GM12878 (cell line): ENCODE data around the gene DCLRE1B. TPM values are rescaled to one million over a fixed set of nuclear protein-coding genes. Genes with fewer than 3 reads are reported as not detected.
A peak's percentile ranks its signal among the peaks of the same experiment; 100 is the strongest.

Experiments
- ATAC-seq: fragments of 200-7000 bp; cut with Tn5 transposase; 3 replicates; pipeline ENCODE4 v1.9.1; 2020; ENCODE audit warnings: mild to moderate bottlenecking, moderate library complexity
- BruUV-seq: library from RNA; stranded (reverse); fragments of 400-500 nt; replicated peaks from 2 replicates; lab custom pipeline; 2021; lab: Mats Ljungman, UMichigan
- CTCF ChIA-PET: fragments of 300-600 bp; sonication (Branson Sonifier 250); formaldehyde crosslinking; extraction: SDS; loops from one replicate; lab custom pipeline; 2021; ENCODE audit warnings: inconsistent platforms; lab: Yijun Ruan, JAX
- POLR2A ChIA-PET: fragments of 350-600 bp; formaldehyde crosslinking; extraction: SDS; loops from one replicate; lab custom pipeline; 2021; ENCODE audit warnings: inconsistent platforms; lab: Charles Lee
- RAD21 ChIA-PET: fragments of 300-600 bp; sonication (Branson Sonifier 250); formaldehyde crosslinking; loops from one replicate; lab custom pipeline; 2023; ENCODE audit warnings: antibody characterized with exemption; ENCODE audit not compliant: unreplicated experiment; lab: Charles Lee
- SMC1A ChIA-PET: fragments of 300-600 bp; sonication (Branson Sonifier 250); formaldehyde crosslinking; loops from one replicate; lab custom pipeline; 2023; ENCODE audit not compliant: unreplicated experiment, uncharacterized antibody; lab: Charles Lee
- DNase-seq: peaks from one replicate; pipeline ENCODE4 v3.0.0-alpha.2; 2011; ENCODE audit warnings: low read depth, low spot score
- FAIRE-seq: peaks from 3 replicates; lab custom pipeline; 2011; peaks lifted over from hg19 to GRCh38; lab: Jason Lieb, UNC
- H2AFZ ChIP-seq: 2 replicates; pipeline ENCODE4 v1.6.0; 2011; ENCODE audit warnings: low read depth, low read length, control low read depth; ENCODE audit not compliant: control insufficient read depth
- H3K27ac ChIP-seq: 2 replicates; pipeline ENCODE4 v1.5.1; 2011; ENCODE audit warnings: control low read depth; ENCODE audit not compliant: control insufficient read depth, insufficient read depth
- H3K27me3 ChIP-seq, 2 experiments: replicated peaks in 1 of 2; 2 replicates each; pipeline versions ENCODE4 v1.6.0 to v1.6.1; 2011; ENCODE audit warnings: low read length in 1 of 2; ENCODE audit not compliant: control insufficient read depth in 2 of 2, insufficient read depth in 2 of 2
- H3K36me3 ChIP-seq, 2 experiments: 2 replicates each; pipeline ENCODE4 v1.5.1; 2011; ENCODE audit warnings: low read length in 1 of 2; ENCODE audit not compliant: control insufficient read depth in 2 of 2, insufficient read depth in 2 of 2
- H3K4me1 ChIP-seq: 2 replicates; pipeline ENCODE4 v1.6.1; 2011; ENCODE audit warnings: mild to moderate bottlenecking, low read length, moderate library complexity, mixed read lengths; ENCODE audit not compliant: control insufficient read depth, insufficient read depth
- H3K4me2 ChIP-seq: 2 replicates; pipeline ENCODE4 v1.6.0; 2011; ENCODE audit warnings: control low read depth; ENCODE audit not compliant: control insufficient read depth, insufficient read depth
- H3K4me3 ChIP-seq: fragments of 200-600 bp; sonication (generic); 2 replicates; pipeline ENCODE4 v1.5.1; 2016
- H3K79me2 ChIP-seq: 2 replicates; pipeline ENCODE4 v1.6.0; 2011; ENCODE audit warnings: low read length; ENCODE audit not compliant: control insufficient read depth, insufficient read depth
- H3K9ac ChIP-seq: 2 replicates; pipeline ENCODE4 v1.8.0; 2011; ENCODE audit warnings: low read length, control low read depth, mixed read lengths; ENCODE audit not compliant: control insufficient read depth, insufficient read depth
- H3K9me3 ChIP-seq: replicated peaks from 3 replicates; pipeline ENCODE4 v1.5.1; 2011; ENCODE audit warnings: mild to moderate bottlenecking, low read length; ENCODE audit not compliant: control insufficient read depth, insufficient read depth
- H4K20me1 ChIP-seq: 2 replicates; pipeline ENCODE4 v1.6.0; 2011; ENCODE audit not compliant: control insufficient read depth, insufficient read depth
- HCFC1 ChIP-seq: fragments of 150-350 bp; IDR thresholded peaks from 2 replicates; pipeline ENCODE4 v1.6.1; 2014; ENCODE audit warnings: low read length
- MTA2 ChIP-seq: fragments of 450-650 bp; IDR thresholded peaks from 2 replicates; pipeline ENCODE4 v1.6.1; 2016; ENCODE audit warnings: low read depth, mild to moderate bottlenecking, moderate library complexity
- MYC ChIP-seq: IDR thresholded peaks from 2 replicates; pipeline ENCODE4 v1.6.1; 2011; ENCODE audit warnings: mild to moderate bottlenecking, low read length, moderate library complexity, inconsistent platforms; ENCODE audit not compliant: insufficient read depth, insufficient replicate concordance, insufficient read length, severe bottlenecking
- NR2F1 ChIP-seq: fragments of 450-650 bp; conservative IDR thresholded peaks from 2 replicates; pipeline ENCODE4 v1.6.1; 2017; ENCODE audit warnings: mild to moderate bottlenecking
- PKNOX1 ChIP-seq: fragments of 450-650 bp; IDR thresholded peaks from 2 replicates; pipeline ENCODE4 v1.6.1; 2016; ENCODE audit warnings: mild to moderate bottlenecking
- PRDM15 ChIP-seq: fragments of 450-650 bp; formaldehyde crosslinking; IDR thresholded peaks from 2 replicates; pipeline ENCODE4 v1.4.0; 2020; ENCODE audit warnings: mild to moderate bottlenecking, moderate library complexity
- RUNX3 ChIP-seq: IDR thresholded peaks from 2 replicates; pipeline ENCODE4 v1.6.1; 2012; ENCODE audit warnings: low read length, inconsistent platforms
- SREBF2 ChIP-seq: IDR thresholded peaks from 2 replicates; pipeline ENCODE4 v1.6.1; 2012; ENCODE audit warnings: mild to moderate bottlenecking, low read length
- USF1 ChIP-seq: IDR thresholded peaks from 2 replicates; pipeline ENCODE4 v1.6.1; 2011; ENCODE audit warnings: borderline replicate concordance, low read depth, mild to moderate bottlenecking, moderate library complexity, mixed read lengths, low read length; ENCODE audit not compliant: insufficient read depth; ENCODE audit errors: extremely low read length
- ZNF217 ChIP-seq: fragments of 450-650 bp; IDR thresholded peaks from 2 replicates; pipeline ENCODE4 v1.6.1; 2017; ENCODE audit warnings: antibody characterized with exemption, mild to moderate bottlenecking
- ZNF687 ChIP-seq: fragments of 450-650 bp; IDR thresholded peaks from 2 replicates; pipeline ENCODE4 v1.6.1; 2017; ENCODE audit warnings: mild to moderate bottlenecking, moderate library complexity
- WGBS: methylation state at CpG from one replicate; pipeline ENCODE4 v1.1.6; 2016; ENCODE audit warnings: low lambda C conversion rate; ENCODE audit not compliant: insufficient replicate concordance, insufficient coverage; ENCODE audit errors: missing lambda C conversion rate; 5-methylcytosine and 5-hydroxymethylcytosine counted together
- in situ Hi-C: fragments of 300-500 bp; cut with MboI; formaldehyde crosslinking; loops from 9 replicates; pipeline ENCODE4 v1.14.3; 2018; ENCODE audit warnings: mixed read lengths
- intact Hi-C: fragments of 100-400 bp; cut with micrococcal nuclease; formaldehyde crosslinking; loops from one replicate; pipeline ENCODE4 v1.14.2; 2022; ENCODE audit not compliant: unreplicated experiment
- polyA plus RNA-seq, 11 experiments: library from polyadenylated mRNA; depleted of rRNA in 4 of 11; unstranded in 6 of 11; stranded (reverse) in 5 of 11; fragments of >200 nt; fragmentation: Nextera tagmentation in 4 of 11; fragmentation: Illumina TruSeq in 1 of 11; extraction: Ambion mirVana in 4 of 11; extraction: Trizol in 1 of 11; gene quantifications; 1 replicate in 1 of 11; 2 replicates in 10 of 11; pipeline versions ENCODE4 v1.2.1 to v1.2.3, GENCODE V29; 2011 to 2016; ENCODE audit warnings: inconsistent platforms in 2 of 11, missing spikeins in 2 of 11, low read depth in 1 of 11
- total RNA-seq, 4 experiments: library from RNA; depleted of rRNA in 3 of 4; stranded (reverse); fragments of >200 nt in 3 of 4; fragmentation: Illumina TruSeq in 1 of 4; extraction: Trizol in 1 of 4; gene quantifications; 2 replicates each; pipeline versions ENCODE4 v1.2.1 to v1.2.3, GENCODE V29; 2013 to 2021

The DCLRE1B gene
- total and polyA plus RNA-seq, 10 of the 15 experiments (the other 5 are each of a cell fraction or from before 2014, with no cell fraction given) = 5.4 to 18.3 (median 13.4) TPM

GRCh38 chr1:113928187-113928930, 23.2 kb downstream of the DCLRE1B start:
- intact Hi-C loops = loop anchor here (2.0 kb wide), 1 partner anchor 170 kb away; the partner anchor contains the start of gene PHTF1
- H3K9ac ChIP-seq = peak overlapping the region; percentile 81
- peak overlapping the region; percentile 97 for H3K27ac ChIP-seq
- H3K9me3 ChIP-seq = no peaks in the 10 kb centered on the region
- no peaks in the 10 kb centered on the region for H3K27me3 ChIP-seq
- RAD21 ChIA-PET = interaction anchor here (1.0 to 4.9 kb wide), 16 partner anchors 12 to 169 kb away, joined by 3 to 46 read pairs (median 8); partner anchors contain the start of genes AP4B1, DCLRE1B, OLFML3 and PHTF1
- peak overlapping the region; percentile 98 for H2AFZ ChIP-seq
- DNase-seq (peak; percentile 26), FAIRE-seq (peak; percentile 59), ATAC-seq (peak; percentile 54)
- peak overlapping the region; percentile 80 for H3K4me2 ChIP-seq
- BruUV-seq = no TSS peak
- no peaks in the 10 kb centered on the region for H4K20me1 ChIP-seq
- SMC1A ChIA-PET = interaction anchor here (0.9 to 7.2 kb wide), 19 partner anchors 8 to 788 kb away, joined by 3 to 103 read pairs (median 5); partner anchors contain the start of genes AP4B1 and DCLRE1B
- H3K4me1 ChIP-seq = peaks cover 4% of the 10 kb centered on the region
- CTCF ChIA-PET = interaction anchor here (1.1 to 6.1 kb wide), 16 partner anchors 10 to 355 kb away, joined by 3 to 44 read pairs (median 7); partner anchors contain the start of genes AP4B1 and DCLRE1B
- POLR2A ChIA-PET = interaction anchor here (0.5 to 5.4 kb wide), 14 partner anchors 8 to 584 kb away, joined by 3 to 65 read pairs (median 6); partner anchors contain the start of genes AP4B1 and DCLRE1B
- no peaks in the 10 kb centered on the region for H3K36me3 ChIP-seq
- in situ Hi-C loops = loop anchor here (5.0 kb wide), 1 partner anchor 96 kb away; no protein-coding TSS in a partner anchor
- peak overlapping the region; percentile 78 for H3K4me3 ChIP-seq
- WGBS = 2% methylated on average over 6 of the region's 6 CpGs
- peaks cover 40% of the 10 kb centered on the region for H3K79me2 ChIP-seq
- TF ChIP-seq SREBF2 (no peak), ZNF687 (no peak), ZNF217 (no peak), NR2F1 (no peak), MTA2 (peak; percentile 5; the same call in 1 of the 2 replicates), USF1 (no peak), PKNOX1 (peak; percentile 91), MYC (no peak), RUNX3 (peak; percentile 17; the same call in 1 of the 2 replicates), HCFC1 (no peak), PRDM15 (CRISPR knock-in tag) (no peak)
